Tibial nerve (tissue), 4 donors: Measurements from ENCODE around the gene MYLIP. TPM values are rescaled to one million over a fixed set of nuclear protein-coding genes. Genes with fewer than 3 reads are reported as not detected.
A peak's percentile ranks its signal among the peaks of the same experiment; 100 is the strongest.

ENCODE experiments used
- DNase-seq, 2 donors: peaks; one replicate each; pipeline ENCODE4 v3.0.0-alpha.2; 2019; ENCODE audit warnings: low spot score in 2 of 2
- H3K27ac ChIP-seq, 4 donors: fragments of 200-600 bp; sonication (generic) in 3 of 4; one replicate each; pipeline ENCODE4 v1.5.1; 2017 to 2019; ENCODE audit warnings: mild to moderate bottlenecking in 1 of 4
- H3K27me3 ChIP-seq, 2 donors: fragments of 200-600 bp; sonication (generic) in 1 of 2; one replicate each; pipeline versions ENCODE4 v1.5.1 to v1.6.0; 2017 to 2019
- H3K36me3 ChIP-seq, 3 donors: fragments of 200-600 bp; sonication (generic); one replicate each; pipeline ENCODE4 v1.5.1; 2018 to 2019
- H3K4me1 ChIP-seq, 4 donors: fragments of 200-600 bp; sonication (generic) in 3 of 4; one replicate each; pipeline ENCODE4 v1.5.1; 2017 to 2019
- H3K4me3 ChIP-seq, 4 donors: fragments of 200-600 bp; sonication (generic) in 3 of 4; one replicate each; pipeline ENCODE4 v1.5.1; 2017 to 2019; ENCODE audit warnings: mild to moderate bottlenecking in 1 of 4, moderate library complexity in 1 of 4
- H3K9me3 ChIP-seq, 4 donors: fragments of 200-600 bp; sonication (generic) in 3 of 4; one replicate each; pipeline ENCODE4 v1.5.1; 2017 to 2019
- EP300 ChIP-seq, 2 donors: sonication (generic); formaldehyde crosslinking; IDR thresholded peaks; one replicate each; pipeline ENCODE4 v1.6.1; 2017; ENCODE audit warnings: antibody characterized with exemption in 2 of 2, mild to moderate bottlenecking in 1 of 2
- POLR2A ChIP-seq, 2 donors: fragments of 450-650 bp; IDR thresholded peaks; one replicate each; pipeline ENCODE4 v1.6.1; 2017; ENCODE audit warnings: antibody characterized with exemption in 2 of 2, mild to moderate bottlenecking in 2 of 2, moderate library complexity in 2 of 2
- WGBS, 2 donors: methylation state at CpG; one replicate each; pipeline ENCODE4 v1.1.5; 2018; 5-methylcytosine and 5-hydroxymethylcytosine counted together
- total RNA-seq, 4 donors: library from RNA; depleted of rRNA; stranded (reverse); fragments of >200 nt; gene quantifications; one replicate each; pipeline ENCODE4 v1.1.0, GENCODE V29; 2016
- TF ChIP-seq, protein P1 (sequence below), 5 experiments: fragments of 200-600 bp in 3 of 5; fragments of 450-650 bp in 2 of 5; sonication (generic) in 3 of 5; IDR thresholded peaks; one replicate each; pipeline ENCODE4 v1.5.1; 2016 to 2019; ENCODE audit warnings: antibody characterized with exemption in 5 of 5, mild to moderate bottlenecking in 3 of 5, moderate library complexity in 2 of 5

Gene MYLIP
- total RNA-seq, 4 donors from 2014 or later = 23.4 to 43.3 (median 29.7) TPM

DNA sequence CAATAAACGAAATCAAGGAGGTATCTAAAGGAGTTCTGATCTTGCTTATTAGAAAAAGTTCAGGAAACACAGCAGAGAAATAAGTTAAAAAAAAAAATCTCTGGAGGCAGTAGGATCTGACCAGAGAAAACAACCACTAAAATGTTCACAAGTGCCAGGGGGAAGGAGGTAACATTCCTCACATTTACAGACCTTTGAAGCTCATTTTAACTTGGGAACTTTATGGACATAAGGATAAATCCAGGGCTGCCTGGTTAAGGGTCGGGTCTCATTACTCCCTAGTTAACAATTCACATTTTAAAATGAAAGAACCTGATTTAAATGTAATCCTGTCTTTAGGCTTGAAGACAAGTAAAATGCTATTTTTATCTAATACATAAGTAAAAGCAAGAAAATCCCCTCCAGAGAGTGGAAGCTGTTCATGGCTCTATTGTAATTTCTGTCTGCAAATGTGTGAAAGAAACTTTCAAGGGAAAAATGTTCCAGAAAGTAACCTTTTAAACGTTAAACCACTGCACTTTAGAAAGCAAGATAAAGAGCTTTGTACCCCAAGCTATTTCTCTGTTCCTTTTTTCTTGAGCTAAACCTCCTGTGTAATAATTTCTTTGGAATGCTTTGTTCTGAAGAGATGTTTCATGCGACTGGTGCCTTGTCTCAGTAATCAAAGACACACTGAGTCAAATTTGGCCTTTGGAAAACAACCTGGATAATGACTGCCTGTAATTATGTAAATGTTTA lies 38.2 kb downstream of the MYLIP start:
- WGBS, 2 donors = 60 to 61% methylated on average over 4 of the region's 4 CpGs
- Histone ChIP-seq H3K4me3 (no peak overlapping the region), H3K4me1 (peaks cover 0 to 10% (median 0%) of the 10 kb centered on the region in 4 donors), H3K27me3 (no peaks in the 10 kb centered on the region), H3K36me3 (no peaks in the 10 kb centered on the region), H3K9me3 (no peaks in the 10 kb centered on the region), H3K27ac (no peak overlapping the region)
- DNase-seq = no peak
- TF ChIP-seq POLR2A (IDR thresholded peaks at IDR 0.05) = no peak
- no peak for TF ChIP-seq EP300 (IDR thresholded peaks at IDR 0.05)
- TF ChIP-seq, protein P1, sequence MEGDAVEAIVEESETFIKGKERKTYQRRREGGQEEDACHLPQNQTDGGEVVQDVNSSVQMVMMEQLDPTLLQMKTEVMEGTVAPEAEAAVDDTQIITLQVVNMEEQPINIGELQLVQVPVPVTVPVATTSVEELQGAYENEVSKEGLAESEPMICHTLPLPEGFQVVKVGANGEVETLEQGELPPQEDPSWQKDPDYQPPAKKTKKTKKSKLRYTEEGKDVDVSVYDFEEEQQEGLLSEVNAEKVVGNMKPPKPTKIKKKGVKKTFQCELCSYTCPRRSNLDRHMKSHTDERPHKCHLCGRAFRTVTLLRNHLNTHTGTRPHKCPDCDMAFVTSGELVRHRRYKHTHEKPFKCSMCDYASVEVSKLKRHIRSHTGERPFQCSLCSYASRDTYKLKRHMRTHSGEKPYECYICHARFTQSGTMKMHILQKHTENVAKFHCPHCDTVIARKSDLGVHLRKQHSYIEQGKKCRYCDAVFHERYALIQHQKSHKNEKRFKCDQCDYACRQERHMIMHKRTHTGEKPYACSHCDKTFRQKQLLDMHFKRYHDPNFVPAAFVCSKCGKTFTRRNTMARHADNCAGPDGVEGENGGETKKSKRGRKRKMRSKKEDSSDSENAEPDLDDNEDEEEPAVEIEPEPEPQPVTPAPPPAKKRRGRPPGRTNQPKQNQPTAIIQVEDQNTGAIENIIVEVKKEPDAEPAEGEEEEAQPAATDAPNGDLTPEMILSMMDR (IDR thresholded peaks at IDR 0.05) = no peak

DNA sequence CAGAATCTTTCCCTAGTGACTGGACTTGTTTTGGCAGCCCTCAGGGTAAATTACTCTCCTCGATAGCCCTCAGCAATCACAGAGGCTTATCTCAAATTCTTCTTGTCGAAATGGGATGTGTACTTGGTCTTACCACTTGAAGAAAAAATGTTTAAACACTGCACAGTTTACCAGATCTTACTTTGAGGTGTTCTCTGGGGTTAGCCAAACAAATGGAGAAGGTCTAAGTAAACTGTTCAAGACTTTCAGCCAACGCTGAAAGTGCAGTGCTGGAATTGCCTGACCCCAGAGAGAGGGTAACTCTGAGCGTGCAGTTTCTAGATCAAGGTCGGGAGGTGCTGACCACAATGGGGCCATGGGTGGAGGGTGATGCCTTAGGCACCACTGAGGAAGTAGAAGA lies 39.2 kb downstream of the MYLIP start:
- Histone ChIP-seq H3K36me3 (no peaks in the 10 kb centered on the region), H3K9me3 (no peaks in the 10 kb centered on the region), H3K27me3 (no peaks in the 10 kb centered on the region), H3K4me3 (no peak overlapping the region), H3K4me1 (peaks cover 0 to 10% (median 0%) of the 10 kb centered on the region in 4 donors), H3K27ac (no peak overlapping the region)
- TF ChIP-seq EP300 (IDR thresholded peaks at IDR 0.05) = no peak
- 56 to 63% methylated on average over 5 of the region's 5 CpGs for WGBS, 2 donors
- DNase-seq = no peak

DNA sequence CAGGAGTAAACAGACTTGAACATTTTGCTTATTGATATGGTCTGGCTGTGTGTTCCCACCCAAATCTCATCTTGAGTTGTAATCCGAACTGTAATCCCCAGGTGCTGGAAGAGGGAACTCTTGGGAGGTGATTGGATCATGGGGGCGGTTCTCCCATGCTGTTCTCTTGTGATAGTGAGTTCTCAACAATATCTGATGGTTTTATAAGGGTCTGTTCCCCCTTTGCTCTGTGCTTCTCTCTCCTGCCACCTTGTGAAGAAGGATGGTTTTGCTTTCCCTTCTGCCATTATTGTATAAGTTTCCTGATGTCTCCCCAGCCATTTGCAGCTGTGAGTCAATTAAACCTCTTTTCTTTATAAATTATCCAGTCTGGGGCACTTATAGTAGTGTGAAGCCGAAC lies 40.0 kb downstream of the MYLIP start:
- no peak overlapping the region for H3K4me3 ChIP-seq
- DNase-seq = no peak
- H3K4me1 ChIP-seq = peaks cover 0 to 10% (median 0%) of the 10 kb centered on the region in 4 donors
- no peaks in the 10 kb centered on the region for H3K27me3 ChIP-seq
- no peak for TF ChIP-seq POLR2A (IDR thresholded peaks at IDR 0.05)
- TF ChIP-seq, protein P1 (IDR thresholded peaks at IDR 0.05) = peak in 4 of 5 experiments; percentile 18 to 49 (median 28)
- no peaks in the 10 kb centered on the region for H3K9me3 ChIP-seq
- WGBS, 2 donors = 67 to 75% methylated on average over 3 of the region's 3 CpGs
- no peak overlapping the region for H3K27ac ChIP-seq
- H3K36me3 ChIP-seq = no peaks in the 10 kb centered on the region

DNA sequence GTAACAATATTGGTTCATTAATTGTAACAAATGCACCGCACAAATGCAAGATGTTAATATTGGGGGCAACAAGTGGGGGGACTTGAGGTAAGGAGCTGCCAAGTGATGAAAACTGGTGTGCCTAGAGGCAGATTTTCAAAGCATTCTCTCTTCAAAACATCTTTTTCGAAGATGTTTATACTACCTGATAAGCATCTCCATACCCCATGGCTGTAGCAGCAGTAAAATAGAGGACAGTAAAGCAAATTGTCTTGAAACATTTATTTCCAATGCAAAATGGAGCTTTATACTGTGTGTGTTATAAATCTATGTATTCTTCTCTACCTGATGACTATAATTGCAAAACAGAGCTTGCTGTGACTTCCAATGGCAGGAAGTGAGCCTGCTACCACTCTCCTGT lies 42.5 kb downstream of the MYLIP start:
- Histone ChIP-seq H3K4me1 (peaks cover 0 to 10% (median 0%) of the 10 kb centered on the region in 4 donors), H3K36me3 (no peaks in the 10 kb centered on the region), H3K27me3 (no peaks in the 10 kb centered on the region), H3K27ac (no peak overlapping the region), H3K4me3 (no peak overlapping the region), H3K9me3 (no peaks in the 10 kb centered on the region)
- no peak for TF ChIP-seq EP300 (IDR thresholded peaks at IDR 0.05)
- no peak for TF ChIP-seq POLR2A (IDR thresholded peaks at IDR 0.05)
- TF ChIP-seq, protein P1 (IDR thresholded peaks at IDR 0.05) = no peak
- DNase-seq = no peak
- 96 to 99% methylated on average over 2 of the region's 2 CpGs for WGBS, 2 donors

DNA sequence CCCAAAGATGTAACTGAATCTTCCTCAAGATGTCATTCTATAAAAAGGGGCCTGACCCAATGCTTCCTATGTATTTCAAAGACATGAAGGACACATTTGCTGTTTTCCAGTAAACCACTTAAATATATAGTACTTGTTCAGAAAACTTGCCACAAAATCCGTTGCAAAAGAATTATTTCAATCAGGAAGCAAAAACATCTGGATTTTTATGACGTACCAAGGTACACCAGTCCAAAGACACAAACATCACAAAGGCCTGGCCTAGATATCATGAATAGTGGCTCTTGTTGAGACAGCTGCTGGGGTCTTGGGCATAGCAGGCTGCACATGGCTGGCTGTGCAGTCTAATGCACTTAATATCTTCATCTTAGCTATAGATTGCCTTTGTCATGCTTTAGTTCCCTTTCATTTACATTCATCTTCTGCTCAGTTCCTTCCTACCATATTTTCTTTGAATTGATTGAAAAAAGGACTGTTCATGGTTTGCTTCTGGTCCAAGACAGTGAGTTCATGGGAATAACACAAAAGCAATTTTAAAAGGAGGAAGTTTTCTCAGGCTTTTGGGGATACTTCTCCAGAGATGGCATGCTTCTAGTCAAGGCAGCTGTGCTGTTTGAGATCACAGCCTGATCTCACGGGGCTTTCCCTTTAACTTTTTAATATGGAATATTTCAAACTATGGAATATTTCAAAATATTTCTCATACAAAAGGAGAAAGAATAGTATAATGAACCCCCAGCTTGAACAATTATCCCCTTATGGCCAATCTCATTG lies 44.5 kb downstream of the MYLIP start:
- TF ChIP-seq POLR2A (IDR thresholded peaks at IDR 0.05) (no peak), EP300 (IDR thresholded peaks at IDR 0.05) (no peak)
- TF ChIP-seq, protein P1 (IDR thresholded peaks at IDR 0.05) = no peak
- DNase-seq = no peak
- Histone ChIP-seq H3K36me3 (no peaks in the 10 kb centered on the region), H3K27ac (no peak overlapping the region), H3K4me1 (peaks cover 0 to 5% (median 0%) of the 10 kb centered on the region in 4 donors), H3K9me3 (no peaks in the 10 kb centered on the region), H3K27me3 (no peaks in the 10 kb centered on the region), H3K4me3 (no peak overlapping the region)
- 80 to 89% methylated on average over 3 of the region's 3 CpGs for whole genome bisulfite sequencing, 2 donors
